B cell (primary cell): ENCODE measurements around the gene SPINDOC.

Source experiments
- CTCF ChIP-seq: fragments of 200-600 bp; IDR thresholded peaks from one replicate; pipeline ENCODE4 v1.8.0; 2022; ENCODE audit warnings: antibody characterized with exemption, mild to moderate bottlenecking
- EZH2 ChIP-seq: IDR thresholded peaks from 2 replicates; pipeline ENCODE4 v1.6.1; 2012; ENCODE audit warnings: borderline replicate concordance, low read depth, mild to moderate bottlenecking, moderate library complexity, low read length; ENCODE audit not compliant: insufficient read depth, poor library complexity, severe bottlenecking

GRCh38 chr11:63871962-63872799 is 58.9 kb downstream of the SPINDOC start:
- no peak for TF ChIP-seq CTCF
- no peak for TF ChIP-seq EZH2
